GM19099 (cell line): Measurements from ENCODE around the gene NFIB.

Experiments
- POLR2A ChIP-seq: IDR thresholded peaks from 3 replicates; pipeline ENCODE4 v1.6.1; 2011; ENCODE audit warnings: low read depth; ENCODE audit not compliant: insufficient read length; ENCODE audit errors: extremely low read depth

The NFIB gene

DNA sequence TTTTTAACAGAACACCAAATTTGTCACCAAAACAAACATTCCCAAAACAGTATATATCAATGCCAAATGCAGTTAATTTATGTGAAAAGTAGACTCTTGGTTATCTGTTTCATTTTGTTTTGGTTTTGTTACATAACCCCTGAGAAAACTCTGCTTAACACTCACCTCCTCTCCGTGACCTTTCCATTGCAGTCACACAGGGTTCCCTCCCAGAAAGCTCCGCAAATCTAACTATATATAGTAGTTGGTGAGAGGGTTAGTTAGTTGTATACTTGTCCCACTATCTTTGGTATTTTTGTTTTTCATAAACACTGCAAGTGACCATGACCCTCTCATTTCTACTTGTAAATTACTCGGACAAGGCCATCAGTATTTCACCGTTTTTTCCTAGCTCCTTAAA lies 25.5 kb downstream of the NFIB start:
- no peak for TF ChIP-seq POLR2A

DNA sequence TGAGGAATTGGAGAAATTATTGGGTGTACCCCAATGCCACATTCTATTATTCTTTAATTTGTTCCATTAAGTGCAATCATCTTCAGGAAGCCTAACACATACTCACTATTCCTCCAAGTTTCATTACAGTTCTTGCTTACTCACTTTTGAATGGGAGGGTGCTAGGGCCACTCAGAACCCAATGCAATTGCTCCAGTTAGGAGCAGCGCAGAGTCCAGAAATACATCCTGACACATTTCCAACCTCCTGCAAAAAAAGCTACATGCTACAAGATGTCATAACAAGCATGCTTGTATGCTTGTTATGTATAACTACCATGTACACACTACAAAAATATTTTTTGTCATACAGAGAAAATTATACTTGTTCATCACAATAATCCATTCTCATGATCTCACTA lies 27.8 kb downstream of the NFIB start:
- TF ChIP-seq POLR2A = no peak

DNA sequence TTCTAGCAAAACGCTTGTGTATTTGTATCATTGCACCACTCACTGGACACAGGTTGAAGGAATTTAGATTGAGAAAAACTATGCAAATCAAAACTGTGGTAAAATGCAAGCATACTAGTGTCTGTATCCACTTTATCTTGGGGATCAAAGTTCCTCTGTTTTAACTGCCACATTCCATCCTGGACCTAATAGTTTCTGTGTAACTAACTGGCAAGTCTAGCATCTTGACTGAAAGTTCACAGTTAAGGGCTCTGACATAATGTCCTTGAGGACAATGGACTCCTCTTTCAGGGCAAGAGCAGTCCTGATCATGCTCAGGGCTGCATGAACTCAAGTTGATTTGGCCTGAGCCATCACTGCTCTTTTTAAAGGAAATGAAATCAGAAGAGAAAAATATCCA lies 30.7 kb downstream of the NFIB start:
- no peak for TF ChIP-seq POLR2A

DNA sequence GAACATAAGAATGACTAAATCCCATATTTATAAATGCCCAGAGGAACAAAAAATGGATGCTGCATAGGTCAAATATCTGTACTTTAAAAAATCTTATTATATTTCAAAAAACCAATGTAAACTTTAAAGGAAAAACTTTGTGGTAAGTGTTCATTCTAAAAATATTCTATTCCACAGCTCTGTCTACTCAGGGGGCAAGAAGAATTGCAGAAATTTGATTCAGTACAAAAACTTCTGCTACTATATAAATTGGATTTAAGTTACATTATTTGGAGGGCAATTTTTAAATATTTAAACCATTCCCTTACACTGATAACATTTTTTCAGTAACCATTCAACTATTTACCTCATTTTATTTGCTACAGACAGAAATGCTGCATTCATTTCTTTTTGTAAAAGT lies 32.1 kb downstream of the NFIB start:
- no peak for TF ChIP-seq POLR2A

DNA sequence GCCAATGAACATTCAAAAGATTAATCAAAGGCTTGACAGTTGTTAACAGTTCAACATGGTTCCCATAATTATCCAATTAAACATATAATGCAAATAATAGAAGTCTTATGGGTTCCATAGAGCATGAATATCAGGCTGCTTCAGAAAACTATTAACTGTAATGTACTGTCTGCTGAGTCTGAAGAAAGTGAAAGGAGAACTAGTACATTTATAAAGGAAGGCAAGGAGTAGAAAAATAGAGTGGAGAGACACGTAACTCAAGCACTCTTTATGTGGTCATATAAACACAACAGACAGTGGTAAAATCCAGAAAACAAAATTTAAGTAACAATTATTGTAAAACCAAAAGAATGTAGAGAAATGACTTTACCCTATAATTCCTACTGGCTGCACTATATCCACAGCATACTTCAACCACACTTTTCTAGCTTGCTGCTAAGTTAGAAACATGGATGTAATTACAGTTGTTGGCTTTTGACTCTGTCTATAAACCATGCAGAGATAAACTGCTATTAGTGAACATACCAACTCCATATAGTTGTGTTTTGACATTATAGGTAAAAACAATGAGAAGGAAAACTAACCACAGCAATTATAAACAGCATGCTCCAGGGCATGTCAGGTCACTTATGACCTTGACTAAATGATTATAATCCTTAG lies 32.7 kb downstream of the NFIB start:
- TF ChIP-seq POLR2A = no peak

DNA sequence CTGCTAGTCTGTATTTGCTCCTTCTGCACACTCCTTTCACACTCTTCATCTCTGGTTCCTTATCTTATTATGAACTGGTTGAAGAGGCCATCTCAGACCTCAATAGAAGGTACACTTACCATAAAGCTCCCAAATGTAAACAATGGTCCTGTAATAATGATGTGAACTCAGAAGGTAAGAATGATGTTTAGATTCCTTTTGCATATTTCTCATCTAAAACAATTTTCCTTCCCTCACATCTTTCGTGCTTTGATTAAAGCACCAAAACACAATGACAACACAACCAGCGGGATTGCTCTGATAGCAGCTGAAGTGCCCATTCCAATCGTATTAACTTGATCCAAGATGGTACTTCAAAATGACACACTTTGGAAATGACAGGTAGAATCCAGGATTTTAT lies 34.3 kb downstream of the NFIB start:
- TF ChIP-seq POLR2A = no peak

DNA sequence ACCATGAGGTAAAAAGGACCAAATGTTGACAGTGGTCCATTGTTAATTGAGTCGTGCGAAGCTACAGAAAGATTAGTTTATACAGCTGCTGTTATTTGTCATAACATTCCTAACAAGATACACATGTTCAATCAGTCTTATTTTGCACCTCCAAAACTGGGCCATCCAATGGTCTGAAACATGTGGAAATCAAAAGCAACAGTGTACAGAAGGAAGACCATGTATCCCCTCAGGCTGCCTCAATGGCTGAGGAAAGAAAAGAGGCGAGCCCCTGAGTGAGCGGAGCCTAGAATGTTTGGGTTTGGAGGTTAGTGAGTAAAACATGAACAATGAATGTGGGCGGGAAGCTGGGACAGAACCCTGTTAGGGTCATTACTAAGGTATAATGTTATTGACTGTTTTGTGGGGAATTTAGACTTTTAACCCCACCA lies 35.6 kb downstream of the NFIB start:
- TF ChIP-seq POLR2A = no peak

DNA sequence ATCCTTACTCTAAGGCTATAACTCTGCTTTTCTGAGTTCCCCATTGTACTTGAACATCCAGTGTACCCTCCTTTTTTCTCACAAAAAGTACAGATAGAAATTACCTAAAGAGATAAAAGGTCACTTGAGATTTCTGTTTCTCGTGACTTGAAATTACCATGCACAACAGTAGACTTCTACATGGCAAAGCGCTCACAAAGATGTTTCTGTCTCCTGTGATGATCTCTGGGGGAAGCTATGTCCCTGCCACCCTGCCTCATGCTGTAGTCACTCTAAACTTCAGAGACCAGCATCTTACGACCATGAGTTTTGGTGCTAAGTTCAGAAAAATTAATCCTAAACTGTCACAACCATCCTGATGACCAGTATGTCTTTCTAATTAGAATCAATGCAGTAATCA lies 36.2 kb downstream of the NFIB start:
- no peak for TF ChIP-seq POLR2A

DNA sequence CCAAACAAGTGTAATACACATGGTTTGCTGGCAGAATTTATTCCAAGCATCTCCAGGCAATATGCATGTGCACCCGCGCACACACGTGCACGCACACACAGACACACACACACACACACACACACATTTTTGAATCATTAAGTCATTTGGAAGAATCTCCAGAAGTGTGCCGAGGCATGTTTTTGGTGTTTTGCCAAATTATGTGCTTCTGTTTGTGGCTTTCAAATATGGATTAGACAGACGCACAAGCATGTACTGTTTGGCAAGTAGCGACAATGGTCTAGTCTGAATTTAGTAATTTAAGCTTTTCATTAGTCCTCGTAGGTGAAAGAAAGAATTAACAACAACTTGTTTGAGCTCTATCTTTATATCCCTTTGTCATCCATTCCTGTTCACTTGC lies 36.7 kb downstream of the NFIB start:
- no peak for TF ChIP-seq POLR2A

DNA sequence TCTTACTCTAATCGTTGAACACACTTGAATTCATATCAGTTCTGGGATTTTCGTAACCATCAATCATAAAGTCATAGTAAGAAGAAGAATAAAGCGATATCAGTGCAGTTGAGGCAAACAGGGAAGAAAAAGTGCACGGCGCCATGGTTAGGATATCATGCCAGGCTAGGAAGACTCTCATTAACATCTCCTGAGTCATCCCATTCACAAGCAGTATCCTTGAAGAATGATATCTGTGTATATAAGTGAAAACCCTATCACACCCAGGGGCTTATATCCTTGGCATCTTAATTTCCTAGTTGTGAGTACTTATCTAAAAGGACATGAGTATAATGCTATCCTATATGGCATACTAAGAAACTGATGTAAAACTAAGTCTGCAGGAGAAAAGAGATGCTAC lies 38.6 kb downstream of the NFIB start:
- no peak for TF ChIP-seq POLR2A

DNA sequence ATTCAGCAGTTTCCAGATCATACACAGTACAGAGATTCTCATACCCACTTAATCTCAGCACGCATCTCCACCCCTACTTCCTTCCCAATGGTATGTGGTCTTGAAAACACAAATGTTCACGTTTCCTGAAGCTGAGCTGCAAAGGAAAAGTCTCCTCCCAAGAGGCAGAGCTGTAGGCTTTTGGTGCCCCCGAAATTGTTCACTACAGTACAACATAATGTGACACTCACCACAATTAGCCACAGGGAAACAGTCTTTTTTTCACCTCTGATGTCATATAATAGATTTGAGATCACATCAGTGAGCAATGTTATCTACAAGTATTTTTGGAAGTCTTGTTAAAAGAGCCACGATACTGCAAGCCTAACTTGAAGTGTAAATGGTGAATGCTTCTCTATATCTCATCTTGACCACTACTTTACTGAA lies 40.2 kb downstream of the NFIB start:
- no peak for TF ChIP-seq POLR2A

DNA sequence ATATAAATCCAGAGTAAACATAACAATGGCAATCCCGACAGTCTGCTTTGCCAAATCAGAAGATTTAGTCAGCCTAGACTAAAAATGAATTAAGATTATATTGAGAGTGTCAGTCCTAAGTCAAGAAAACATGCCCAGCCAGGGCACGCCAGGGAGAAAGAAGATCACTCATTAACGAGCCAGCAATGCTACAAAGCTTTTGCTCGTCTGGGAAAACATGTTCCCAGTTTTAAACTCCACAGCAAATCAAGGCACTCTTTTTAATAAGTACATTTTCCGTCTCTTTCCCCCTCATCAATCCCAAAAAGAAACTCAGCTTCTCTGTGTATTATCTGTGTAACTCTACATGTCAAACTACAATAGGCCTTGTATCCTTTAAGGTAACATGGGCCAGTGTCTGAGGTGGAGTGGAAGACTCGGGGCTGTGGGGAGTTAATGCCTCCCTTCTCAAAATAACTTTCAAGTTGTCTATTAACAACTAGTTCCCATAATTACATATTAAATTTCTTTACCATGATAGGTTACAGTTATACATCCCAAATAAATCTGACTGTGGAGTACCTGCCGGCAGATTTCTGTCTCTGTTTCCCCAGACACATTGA lies 40.9 kb downstream of the NFIB start:
- TF ChIP-seq POLR2A = no peak

DNA sequence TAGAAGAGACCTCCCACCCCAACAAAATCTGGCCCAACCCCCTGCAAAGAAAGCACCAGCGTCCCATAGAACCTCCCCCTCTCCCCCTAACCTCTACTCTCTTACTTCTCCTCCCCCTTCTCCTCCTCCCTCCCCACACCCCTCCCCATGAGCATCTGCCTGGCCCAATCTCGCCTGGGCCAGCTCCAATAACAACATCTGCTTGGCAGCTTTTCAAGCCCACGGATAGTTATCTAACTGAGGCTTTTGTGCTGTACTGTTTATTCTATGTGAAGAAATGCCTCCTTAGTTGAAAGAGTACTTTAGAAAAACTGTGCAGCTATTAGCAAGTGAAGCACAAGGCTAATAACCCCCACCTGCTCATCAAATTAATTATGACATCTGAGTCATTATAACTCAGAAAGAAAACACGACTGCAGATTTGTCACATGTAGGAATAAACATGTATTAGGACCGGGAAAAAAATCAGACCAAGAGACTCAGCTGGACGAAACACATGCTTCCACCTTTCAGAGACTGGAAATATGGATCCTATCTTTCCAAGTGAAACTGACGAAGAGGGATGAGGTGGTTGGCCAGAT lies 42.8 kb downstream of the NFIB start:
- TF ChIP-seq POLR2A = no peak

DNA sequence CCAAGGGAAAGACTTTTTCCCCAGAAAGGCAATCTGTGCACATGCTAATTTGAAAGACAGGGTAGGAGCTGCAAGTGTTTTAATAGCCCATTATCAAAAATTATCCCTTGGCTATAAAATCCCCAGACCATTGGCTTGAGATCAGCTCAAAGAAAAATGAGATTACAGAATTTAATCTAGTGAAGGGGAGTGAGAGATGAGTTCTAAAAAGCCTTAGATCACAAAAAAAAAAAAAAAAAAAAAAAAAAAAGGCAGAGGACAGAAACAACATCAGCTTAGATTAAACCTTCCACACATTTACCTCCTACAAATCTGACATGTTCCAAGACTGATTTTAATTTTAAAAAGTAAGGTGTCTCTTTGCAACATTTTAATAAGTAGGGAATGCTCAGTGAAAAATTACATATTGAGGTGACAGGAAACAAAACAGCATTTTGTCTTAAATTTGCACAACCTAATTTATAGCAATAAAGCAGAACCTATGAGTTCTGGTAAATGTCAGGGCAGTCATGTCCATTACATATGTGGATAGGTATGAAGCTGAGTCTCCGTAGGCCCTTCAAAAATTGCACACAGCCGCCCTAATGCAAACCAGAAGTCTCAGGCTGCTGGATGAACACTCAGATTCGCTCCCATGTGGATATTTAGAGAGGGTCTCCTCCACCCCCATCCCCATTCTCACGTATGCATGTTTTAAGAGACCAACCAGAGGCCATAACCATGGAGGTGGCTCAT lies 43.4 kb downstream of the NFIB start:
- TF ChIP-seq POLR2A = no peak

DNA sequence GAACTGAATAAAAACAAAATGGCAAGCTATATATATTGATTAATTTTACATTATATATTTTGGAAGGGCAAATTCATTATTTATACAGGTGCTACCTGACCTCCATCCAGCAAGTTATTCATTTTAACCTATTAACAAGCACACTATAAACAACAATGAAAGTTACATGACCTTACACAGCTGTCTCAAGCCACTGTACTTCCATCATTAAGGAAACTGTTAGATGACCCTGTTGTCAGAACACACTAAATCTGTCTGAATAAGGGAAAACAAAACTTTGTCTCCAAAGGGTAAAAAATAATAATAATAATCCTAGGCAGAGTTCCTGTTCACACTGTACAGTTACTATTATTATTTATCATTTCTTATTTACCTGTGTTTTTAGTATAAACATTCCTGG lies 44.0 kb downstream of the NFIB start:
- no peak for TF ChIP-seq POLR2A
